ENCODE measurements around the gene YIPF7.
A peak's percentile ranks its signal among the peaks of the same experiment; 100 is the strongest.

YIPF7 gene

GRCh38 chr4:44651425-44651824 lies at the start of gene YIPF7:
TSS of gene YIPF7 (minus strand) at chr4:44651625. CDS start at chr4:44650100, 1,525 bp downstream.
- no peak for DNase-seq (ENCODE audit: low spot score)

- DNase-seq (ENCODE audit: low spot score), result no peak
These were observed 49.6 kb upstream of the YIPF7 start for GRCh38 chr4:44701037-44701436.

- DNase-seq (ENCODE audit: low spot score), result no peak
These were observed 49.0 kb upstream of the YIPF7 start for GRCh38 chr4:44700427-44700826.

- DNase-seq (ENCODE audit: low spot score), result no peak
These were observed 33.2 kb upstream of the YIPF7 start for GRCh38 chr4:44684648-44685047.

- DNase-seq (ENCODE audit: low spot score), result no peak
These were observed 27.6 kb upstream of the YIPF7 start for GRCh38 chr4:44679060-44679459.

- peak; percentile 91 for DNase-seq (ENCODE audit: low spot score)
These were observed 26.9 kb upstream of the YIPF7 start, which contains the start of gene GUF1 for GRCh38 chr4:44678094-44679041. TSS of gene GUF1 (plus strand) at chr4:44678420. CDS start at chr4:44678623, 203 bp downstream.

GRCh38 chr4:44675366-44675765 lies 23.9 kb upstream of the YIPF7 start:
- no peak for DNase-seq (ENCODE audit: low spot score)

- peak; percentile 15 for DNase-seq (ENCODE audit: low spot score)
These were observed 23.0 kb upstream of the YIPF7 start for GRCh38 chr4:44674471-44674870.

- DNase-seq (ENCODE audit: low spot score), result no peak
These were observed 20.2 kb upstream of the YIPF7 start for GRCh38 chr4:44671636-44672035.

- DNase-seq (ENCODE audit: low spot score), result no peak
These were observed 19.2 kb upstream of the YIPF7 start for GRCh38 chr4:44670506-44671199.

GRCh38 chr4:44668526-44668925 lies 17.1 kb upstream of the YIPF7 start:
- no peak for DNase-seq (ENCODE audit: low spot score)

GRCh38 chr4:44663539-44664263 lies 12.3 kb upstream of the YIPF7 start:
- DNase-seq (ENCODE audit: low spot score), result no peak

- no peak for DNase-seq (ENCODE audit: low spot score)
These were observed 11.2 kb upstream of the YIPF7 start for GRCh38 chr4:44662623-44663005.

- no peak for DNase-seq (ENCODE audit: low spot score)
These were observed 10.7 kb upstream of the YIPF7 start for GRCh38 chr4:44661940-44662622.

GRCh38 chr4:44660396-44660795 lies 9.0 kb upstream of the YIPF7 start:
- DNase-seq (ENCODE audit: low spot score), result no peak

- DNase-seq (ENCODE audit: low spot score), result no peak
These were observed 577 bp upstream of the YIPF7 start for GRCh38 chr4:44652002-44652401.

- no peak for DNase-seq (ENCODE audit: low spot score)
These were observed 5.3 kb downstream of the YIPF7 start for GRCh38 chr4:44646151-44646550.

- peak; percentile 8 for DNase-seq (ENCODE audit: low spot score)
These were observed 13.3 kb downstream of the YIPF7 start for GRCh38 chr4:44638091-44638490.

GRCh38 chr4:44632733-44633132 lies 18.7 kb downstream of the YIPF7 start:
- no peak for DNase-seq (ENCODE audit: low spot score)

GRCh38 chr4:44632089-44632488 lies 19.3 kb downstream of the YIPF7 start:
- DNase-seq (ENCODE audit: low spot score), result no peak

- DNase-seq (ENCODE audit: low spot score), result peak; percentile 38
These were observed 22.1 kb downstream of the YIPF7 start for GRCh38 chr4:44629280-44629866.

Data from hematopoietic multipotent progenitor cell treated with erythropoietin and hydrocortisone succinate and interleukin-3 and kit ligand, for 17 days (in vitro differentiated cells).